Uterus (tissue), 4 donors: ENCODE data around the gene ALDH6A1. TPM values are rescaled to one million over a fixed set of nuclear protein-coding genes. Genes with fewer than 3 reads are reported as not detected.

Experiments
- DNase-seq, 2 donors: peaks; one replicate each; pipeline ENCODE4 v3.0.0-alpha.2; 2019 to 2020
- H3K27ac ChIP-seq, 2 donors: fragments of 200-600 bp; sonication (generic); 1 replicate in 1 of 2; 2 replicates in 1 of 2; pipeline ENCODE4 v1.5.1; 2016 to 2018
- H3K27me3 ChIP-seq, 2 donors: fragments of 200-600 bp; sonication (generic); one replicate each; pipeline ENCODE4 v1.5.1; 2018 to 2019; ENCODE audit warnings: control low read depth in 1 of 2
- H3K36me3 ChIP-seq, 2 donors: fragments of 200-600 bp; sonication (generic); one replicate each; pipeline ENCODE4 v1.5.1; 2019; ENCODE audit warnings: control low read depth in 1 of 2
- H3K4me1 ChIP-seq, 2 donors: fragments of 200-600 bp; sonication (generic); one replicate each; pipeline ENCODE4 v1.5.1; 2018 to 2019; ENCODE audit warnings: control low read depth in 1 of 2
- H3K4me3 ChIP-seq, 2 donors: fragments of 200-600 bp; sonication (generic); 1 replicate in 1 of 2; 2 replicates in 1 of 2; pipeline ENCODE4 v1.5.1; 2018 to 2019; ENCODE audit warnings: mild to moderate bottlenecking in 1 of 2
- H3K9me3 ChIP-seq, 2 donors: fragments of 200-600 bp; sonication (generic); one replicate each; pipeline ENCODE4 v1.5.1; 2019; ENCODE audit warnings: control low read depth in 1 of 2
- POLR2A ChIP-seq, 2 donors: fragments of 450-650 bp; IDR thresholded peaks; one replicate each; pipeline ENCODE4 v1.6.1; 2016; ENCODE audit warnings: antibody characterized with exemption in 2 of 2, mild to moderate bottlenecking in 1 of 2, moderate library complexity in 1 of 2
- intact Hi-C: fragments of 100-400 bp; cut with DNase I; formaldehyde crosslinking; loops from one replicate; pipeline ENCODE4 v1.15.1; 2023; ENCODE audit warnings: low total_unique reads
- total RNA-seq, 4 donors: library from RNA; depleted of rRNA in 3 of 4; stranded (reverse); fragments of >200 nt in 3 of 4; gene quantifications; one replicate each; pipeline versions ENCODE4 v1.1.0 to v1.2.4, GENCODE V29; 2014 to 2023
- TF ChIP-seq, protein P1 (sequence below), 4 experiments: fragments of 200-600 bp in 2 of 4; fragments of 450-650 bp in 2 of 4; sonication (generic) in 2 of 4; IDR thresholded peaks; one replicate each; pipeline ENCODE4 v1.5.1; 2016 to 2019; ENCODE audit warnings: antibody characterized with exemption in 4 of 4, mild to moderate bottlenecking in 2 of 4, moderate library complexity in 1 of 4
- donor health status: DM: yes; HTN: yes; CAD: no.

Gene ALDH6A1
- total RNA-seq, 4 donors from 2014 or later: 10.0 to 85.0 (median 49.5) TPM

DNA sequence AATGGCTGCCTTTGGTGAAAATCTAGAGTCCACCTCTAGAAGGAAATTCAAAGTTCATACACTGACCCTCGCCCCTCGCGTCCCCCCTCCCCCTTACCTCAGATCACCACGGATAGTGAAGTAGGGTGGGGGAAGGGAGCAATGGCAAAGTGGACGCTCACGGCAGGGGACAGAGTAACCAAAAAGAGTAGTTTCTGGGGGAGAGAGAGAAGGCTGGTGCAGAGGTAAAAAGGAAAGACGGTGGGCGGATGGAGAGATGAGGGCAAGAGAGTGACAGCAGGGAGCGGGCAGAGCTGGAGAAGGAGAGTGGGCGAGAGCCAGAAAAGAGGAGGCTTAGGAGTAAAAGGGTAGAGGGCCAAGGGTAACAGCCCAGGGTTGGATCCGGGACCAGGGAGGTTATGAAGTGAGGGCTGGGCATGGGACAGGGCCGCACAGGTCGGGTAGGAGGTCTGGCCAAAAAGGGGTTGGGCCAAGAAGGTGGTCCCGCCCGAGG lies 423 bp downstream of the ALDH6A1 start:
- Histone ChIP-seq H3K9me3 (no peaks in the 10 kb centered on the region), H3K4me3 (peak overlapping the region; percentile 55 to 84), H3K4me1 (peaks cover 0 to 7% of the 10 kb centered on the region in 2 donors), H3K27me3 (no peaks in the 10 kb centered on the region), H3K27ac (peak overlapping the region; percentile 74 to 89), H3K36me3 (no peaks in the 10 kb centered on the region)
- intact Hi-C loops: no loop called here
- TF ChIP-seq, protein P1, sequence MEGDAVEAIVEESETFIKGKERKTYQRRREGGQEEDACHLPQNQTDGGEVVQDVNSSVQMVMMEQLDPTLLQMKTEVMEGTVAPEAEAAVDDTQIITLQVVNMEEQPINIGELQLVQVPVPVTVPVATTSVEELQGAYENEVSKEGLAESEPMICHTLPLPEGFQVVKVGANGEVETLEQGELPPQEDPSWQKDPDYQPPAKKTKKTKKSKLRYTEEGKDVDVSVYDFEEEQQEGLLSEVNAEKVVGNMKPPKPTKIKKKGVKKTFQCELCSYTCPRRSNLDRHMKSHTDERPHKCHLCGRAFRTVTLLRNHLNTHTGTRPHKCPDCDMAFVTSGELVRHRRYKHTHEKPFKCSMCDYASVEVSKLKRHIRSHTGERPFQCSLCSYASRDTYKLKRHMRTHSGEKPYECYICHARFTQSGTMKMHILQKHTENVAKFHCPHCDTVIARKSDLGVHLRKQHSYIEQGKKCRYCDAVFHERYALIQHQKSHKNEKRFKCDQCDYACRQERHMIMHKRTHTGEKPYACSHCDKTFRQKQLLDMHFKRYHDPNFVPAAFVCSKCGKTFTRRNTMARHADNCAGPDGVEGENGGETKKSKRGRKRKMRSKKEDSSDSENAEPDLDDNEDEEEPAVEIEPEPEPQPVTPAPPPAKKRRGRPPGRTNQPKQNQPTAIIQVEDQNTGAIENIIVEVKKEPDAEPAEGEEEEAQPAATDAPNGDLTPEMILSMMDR (IDR thresholded peaks at IDR 0.05): no peak
- no peak for TF ChIP-seq POLR2A (IDR thresholded peaks at IDR 0.05)
- DNase-seq: no peak

GRCh38 chr14:74083161-74083560 lies 1.1 kb downstream of the ALDH6A1 start:
- intact Hi-C loops: no loop called here
- peak overlapping the region; percentile 74 to 89 for H3K27ac ChIP-seq
- TF ChIP-seq POLR2A (IDR thresholded peaks at IDR 0.05): no peak
- TF ChIP-seq, protein P1 (IDR thresholded peaks at IDR 0.05): no peak

DNA sequence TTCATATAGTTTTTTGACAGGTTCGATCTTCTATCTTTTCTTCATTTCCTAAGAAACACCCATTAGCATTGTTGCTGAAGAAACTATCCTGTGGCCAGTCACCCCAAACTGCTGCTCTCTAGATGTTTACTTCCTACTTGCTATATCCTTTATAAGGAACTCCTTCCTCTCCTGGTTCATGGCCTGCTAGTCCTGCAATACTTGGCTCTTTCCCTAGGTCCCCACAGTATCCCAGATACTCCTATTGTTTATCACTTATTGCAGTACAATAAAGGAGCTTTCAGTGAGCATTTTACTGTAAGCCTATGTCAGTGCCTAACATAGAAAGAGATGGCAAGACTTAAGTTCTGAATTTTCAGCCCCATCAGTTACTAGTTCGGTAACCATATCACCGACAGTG lies 2.8 kb downstream of the ALDH6A1 start:
- TF ChIP-seq POLR2A (IDR thresholded peaks at IDR 0.05): no peak
- TF ChIP-seq, protein P1 (IDR thresholded peaks at IDR 0.05): no peak
- intact Hi-C loops: no loop called here
- Histone ChIP-seq H3K27me3 (no peaks in the 10 kb centered on the region), H3K4me1 (peaks cover 0 to 7% of the 10 kb centered on the region in 2 donors), H3K9me3 (no peaks in the 10 kb centered on the region), H3K27ac (peak overlapping the region in 1 of 2 donors; percentile 7), H3K36me3 (no peaks in the 10 kb centered on the region), H3K4me3 (no peak overlapping the region)
- DNase-seq: no peak

More at GRCh38 chr14:74083161-74083560, 1.1 kb downstream of the ALDH6A1 start:
- Histone ChIP-seq H3K27me3 (no peaks in the 10 kb centered on the region), H3K36me3 (no peaks in the 10 kb centered on the region), H3K4me1 (peaks cover 0 to 7% of the 10 kb centered on the region in 2 donors), H3K4me3 (peak overlapping the region in 1 of 2 donors; percentile 55), H3K9me3 (no peaks in the 10 kb centered on the region)
- DNase-seq: no peak

- Histone ChIP-seq H3K4me3 (no peak overlapping the region), H3K9me3 (no peaks in the 10 kb centered on the region), H3K27ac (peak overlapping the region in 1 of 2 donors; percentile 7), H3K4me1 (peaks cover 0 to 5% of the 10 kb centered on the region in 2 donors), H3K36me3 (no peaks in the 10 kb centered on the region), H3K27me3 (no peaks in the 10 kb centered on the region)
- intact Hi-C loops: no loop called here
- TF ChIP-seq, protein P1 (IDR thresholded peaks at IDR 0.05): no peak
- DNase-seq: no peak
Observed at GRCh38 chr14:74080820-74081460, 3.3 kb downstream of the ALDH6A1 start.

GRCh38 chr14:74077401-74077800 lies 6.9 kb downstream of the ALDH6A1 start:
- Histone ChIP-seq H3K4me3 (no peak overlapping the region), H3K9me3 (no peaks in the 10 kb centered on the region), H3K36me3 (no peaks in the 10 kb centered on the region), H3K27ac (no peak overlapping the region), H3K27me3 (no peaks in the 10 kb centered on the region), H3K4me1 (no peaks in the 10 kb centered on the region)
- no peak for DNase-seq
- intact Hi-C loops: no loop called here
- TF ChIP-seq, protein P1 (IDR thresholded peaks at IDR 0.05): no peak
- TF ChIP-seq POLR2A (IDR thresholded peaks at IDR 0.05): no peak
